Measurements from ENCODE around the gene KCNQ1OT1.

DNA sequence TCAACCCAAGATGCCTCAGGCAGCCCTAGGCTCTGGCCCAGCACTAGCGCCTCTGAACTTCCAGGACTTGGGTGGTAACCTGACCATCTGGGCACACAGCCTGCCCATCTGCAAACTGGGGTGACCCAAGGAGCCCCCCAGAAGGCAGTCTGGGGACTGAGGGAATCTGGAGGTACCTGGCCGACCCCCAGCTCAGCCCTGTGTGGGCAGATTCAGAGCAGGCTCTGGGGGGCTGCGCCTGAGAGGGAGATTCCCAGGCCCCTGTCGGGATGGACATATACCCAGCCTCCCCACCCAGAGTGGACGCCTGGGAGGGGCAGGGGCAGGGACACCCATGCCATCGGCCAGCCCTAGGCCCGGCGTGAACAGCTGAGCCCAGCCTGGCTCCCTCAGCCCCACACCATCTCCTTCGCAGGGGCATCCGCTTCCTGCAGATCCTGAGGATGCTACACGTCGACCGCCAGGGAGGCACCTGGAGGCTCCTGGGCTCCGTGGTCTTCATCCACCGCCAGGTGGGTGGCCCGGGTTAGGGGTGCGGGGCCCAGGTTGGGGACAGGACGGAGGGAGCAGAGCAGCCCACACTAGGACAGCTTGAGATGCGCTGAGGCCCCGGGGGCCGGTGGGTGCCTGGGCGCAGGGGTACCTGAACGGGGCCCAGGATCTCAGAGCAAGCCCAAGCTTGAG is 128.1 kb downstream of the KCNQ1OT1 start:
- no peak for TF ChIP-seq POLR2A (IDR thresholded peaks at IDR 0.05; ENCODE audit: low read depth, low read length)
- no peak for TF ChIP-seq CTCF (conservative IDR thresholded peaks at IDR 0.05; ENCODE audit: low read depth, low read length)
